Measurements from ENCODE around the gene PUM1. TPM values are rescaled to one million over a fixed set of nuclear protein-coding genes. Genes with fewer than 3 reads are reported as not detected.
"Not testable (repeated sequence)": the region's sequence is repeated elsewhere in the genome, so short reads cannot be mapped to it uniquely, and the experiment has no call there.

The PUM1 gene
- total RNA-seq, 1 donor from 2014 or later: 121 TPM

- peaks cover 58% of the 10 kb centered on the region for H3K36me3 ChIP-seq
- H3K4me1 ChIP-seq: peaks cover 31% of the 10 kb centered on the region
- H3K9me3 ChIP-seq: no peaks in the 10 kb centered on the region
- ATAC-seq (no peak), DNase-seq (no peak)
- intact Hi-C loops (cut with DNase I): no loop called here
- no peak overlapping the region for H3K27ac ChIP-seq
- TF ChIP-seq, protein P1, sequence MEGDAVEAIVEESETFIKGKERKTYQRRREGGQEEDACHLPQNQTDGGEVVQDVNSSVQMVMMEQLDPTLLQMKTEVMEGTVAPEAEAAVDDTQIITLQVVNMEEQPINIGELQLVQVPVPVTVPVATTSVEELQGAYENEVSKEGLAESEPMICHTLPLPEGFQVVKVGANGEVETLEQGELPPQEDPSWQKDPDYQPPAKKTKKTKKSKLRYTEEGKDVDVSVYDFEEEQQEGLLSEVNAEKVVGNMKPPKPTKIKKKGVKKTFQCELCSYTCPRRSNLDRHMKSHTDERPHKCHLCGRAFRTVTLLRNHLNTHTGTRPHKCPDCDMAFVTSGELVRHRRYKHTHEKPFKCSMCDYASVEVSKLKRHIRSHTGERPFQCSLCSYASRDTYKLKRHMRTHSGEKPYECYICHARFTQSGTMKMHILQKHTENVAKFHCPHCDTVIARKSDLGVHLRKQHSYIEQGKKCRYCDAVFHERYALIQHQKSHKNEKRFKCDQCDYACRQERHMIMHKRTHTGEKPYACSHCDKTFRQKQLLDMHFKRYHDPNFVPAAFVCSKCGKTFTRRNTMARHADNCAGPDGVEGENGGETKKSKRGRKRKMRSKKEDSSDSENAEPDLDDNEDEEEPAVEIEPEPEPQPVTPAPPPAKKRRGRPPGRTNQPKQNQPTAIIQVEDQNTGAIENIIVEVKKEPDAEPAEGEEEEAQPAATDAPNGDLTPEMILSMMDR (IDR thresholded peaks at IDR 0.05): no peak
- H3K27me3 ChIP-seq (ENCODE audit: low read depth): no peaks in the 10 kb centered on the region
- H3K4me3 ChIP-seq: no peak overlapping the region
Observed at GRCh38 chr1:30977511-30977910, 88.0 kb downstream of the PUM1 start.

GRCh38 chr1:30977105-30977504, 88.4 kb downstream of the PUM1 start:
- Histone ChIP-seq H3K27me3 (ENCODE audit: low read depth) (no peaks in the 10 kb centered on the region), H3K27ac (no peak overlapping the region), H3K4me1 (peaks cover 27% of the 10 kb centered on the region), H3K4me3 (no peak overlapping the region), H3K9me3 (no peaks in the 10 kb centered on the region), H3K36me3 (peaks cover 58% of the 10 kb centered on the region)
- TF ChIP-seq, protein P1 (IDR thresholded peaks at IDR 0.05): no peak
- DNase-seq (no peak), ATAC-seq (no peak)
- intact Hi-C loops (cut with DNase I): no loop called here

DNA sequence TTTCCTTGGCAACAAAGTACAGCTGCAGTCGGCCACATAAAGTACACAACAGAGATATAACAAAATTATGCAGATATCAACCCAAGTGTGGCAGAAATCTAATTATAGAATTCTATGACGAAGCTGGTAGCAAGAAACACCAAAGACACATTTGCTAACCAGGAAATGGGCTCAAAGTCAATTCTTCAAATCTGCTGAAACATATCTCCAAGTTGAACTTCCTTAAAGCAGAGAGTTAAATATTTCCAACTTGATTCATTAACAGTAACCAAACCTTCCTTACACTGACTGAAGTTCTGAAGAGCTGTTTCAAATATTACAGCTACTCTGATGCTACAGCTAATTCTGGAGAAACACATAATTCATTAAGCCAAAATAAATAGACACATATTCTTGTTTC, 89.4 kb downstream of the PUM1 start:
- intact Hi-C loops (cut with DNase I): no loop called here
- TF ChIP-seq, protein P1 (IDR thresholded peaks at IDR 0.05): no peak
- DNase-seq: no peak
- H3K4me1 ChIP-seq: peaks cover 25% of the 10 kb centered on the region
- no peak overlapping the region for H3K27ac ChIP-seq
- H3K9me3 ChIP-seq: no peaks in the 10 kb centered on the region
- peak; percentile 62 to 65 for ATAC-seq
- H3K36me3 ChIP-seq: peaks cover 55% of the 10 kb centered on the region
- no peak overlapping the region for H3K4me3 ChIP-seq
- H3K27me3 ChIP-seq (ENCODE audit: low read depth): no peaks in the 10 kb centered on the region

DNA sequence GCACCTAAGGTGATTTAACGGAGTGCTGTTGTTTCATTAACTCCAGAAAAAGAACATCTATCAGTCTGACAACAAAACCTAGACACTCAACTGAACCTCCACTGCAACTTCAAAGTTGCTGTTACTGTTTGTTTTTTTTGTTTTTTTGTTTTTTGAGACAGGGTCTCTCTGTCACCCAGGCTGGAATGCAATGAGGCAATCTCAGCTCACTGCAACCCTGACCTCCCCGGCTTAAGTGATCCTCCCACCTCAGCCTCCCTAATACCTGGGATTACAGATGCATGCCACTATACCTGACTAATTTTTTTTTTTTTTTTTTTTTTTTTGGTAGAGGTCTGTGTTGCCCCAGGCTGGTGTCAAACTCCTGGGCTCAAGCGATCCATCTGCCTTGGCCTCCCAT, 90.3 kb downstream of the PUM1 start:
- intact Hi-C loops (cut with DNase I): no loop called here
- H3K4me1 ChIP-seq: peaks cover 25% of the 10 kb centered on the region
- no peaks in the 10 kb centered on the region for H3K27me3 ChIP-seq (ENCODE audit: low read depth)
- peaks cover 45% of the 10 kb centered on the region for H3K36me3 ChIP-seq
- TF ChIP-seq, protein P1 (IDR thresholded peaks at IDR 0.05): no peak
- DNase-seq (no peak), ATAC-seq (no peak)
- no peak overlapping the region for H3K4me3 ChIP-seq
- H3K9me3 ChIP-seq: no peaks in the 10 kb centered on the region
- no peak overlapping the region for H3K27ac ChIP-seq

- no peak overlapping the region for H3K4me3 ChIP-seq
- peaks cover 25% of the 10 kb centered on the region for H3K4me1 ChIP-seq
- H3K9me3 ChIP-seq: no peaks in the 10 kb centered on the region
- ATAC-seq: no peak
- no peak for DNase-seq
- TF ChIP-seq, protein P1 (IDR thresholded peaks at IDR 0.05): no peak
- peaks cover 39% of the 10 kb centered on the region for H3K36me3 ChIP-seq
- intact Hi-C loops (cut with DNase I): no loop called here
- H3K27me3 ChIP-seq (ENCODE audit: low read depth): no peaks in the 10 kb centered on the region
- H3K27ac ChIP-seq: no peak overlapping the region
Observed at GRCh38 chr1:30974536-30974935, 91.0 kb downstream of the PUM1 start.

DNA sequence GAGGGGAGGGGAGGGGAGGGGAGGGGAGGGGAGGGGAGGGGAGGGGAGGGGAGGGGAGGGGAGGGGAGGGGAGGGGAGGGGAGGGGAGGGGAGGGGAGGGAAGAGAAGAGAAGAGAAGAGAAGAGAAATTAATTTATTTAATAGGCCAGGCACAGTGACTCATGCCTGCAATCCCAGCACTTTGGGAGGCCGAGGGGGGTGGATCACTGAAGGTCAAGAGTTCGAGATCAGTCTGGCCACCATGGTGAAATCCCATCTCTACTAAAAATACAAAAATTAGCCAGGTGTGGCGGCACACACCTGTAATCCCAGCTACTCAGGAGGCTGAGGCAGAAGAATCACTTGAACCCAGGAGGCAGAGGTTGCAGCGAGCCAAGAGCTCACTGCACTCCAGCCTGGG, 93.2 kb downstream of the PUM1 start:
- H3K9me3 ChIP-seq; intact Hi-C loops (cut with DNase I); H3K4me3 ChIP-seq; H3K27me3 ChIP-seq (ENCODE audit: low read depth); H3K27ac ChIP-seq; DNase-seq; ATAC-seq: not testable (repeated sequence)
- peaks cover 23% of the 10 kb centered on the region for H3K4me1 ChIP-seq
- H3K36me3 ChIP-seq: peaks cover 36% of the 10 kb centered on the region
